HG02798 (cell line): ENCODE data around the gene SLC66A1.
A peak's percentile ranks its signal among the peaks of the same experiment; 100 is the strongest.
"Not testable (repeated sequence)": the region's sequence is repeated elsewhere in the genome, so short reads cannot be mapped to it uniquely, and the experiment has no call there.

Source experiments
- ATAC-seq: cut with Tn5 transposase; IDR thresholded peaks from one replicate; pipeline ENCODE4 v1.9.1; 2021; ENCODE audit warnings: mild to moderate bottlenecking; ENCODE audit not compliant: unreplicated experiment, poor library complexity

Gene SLC66A1

DNA sequence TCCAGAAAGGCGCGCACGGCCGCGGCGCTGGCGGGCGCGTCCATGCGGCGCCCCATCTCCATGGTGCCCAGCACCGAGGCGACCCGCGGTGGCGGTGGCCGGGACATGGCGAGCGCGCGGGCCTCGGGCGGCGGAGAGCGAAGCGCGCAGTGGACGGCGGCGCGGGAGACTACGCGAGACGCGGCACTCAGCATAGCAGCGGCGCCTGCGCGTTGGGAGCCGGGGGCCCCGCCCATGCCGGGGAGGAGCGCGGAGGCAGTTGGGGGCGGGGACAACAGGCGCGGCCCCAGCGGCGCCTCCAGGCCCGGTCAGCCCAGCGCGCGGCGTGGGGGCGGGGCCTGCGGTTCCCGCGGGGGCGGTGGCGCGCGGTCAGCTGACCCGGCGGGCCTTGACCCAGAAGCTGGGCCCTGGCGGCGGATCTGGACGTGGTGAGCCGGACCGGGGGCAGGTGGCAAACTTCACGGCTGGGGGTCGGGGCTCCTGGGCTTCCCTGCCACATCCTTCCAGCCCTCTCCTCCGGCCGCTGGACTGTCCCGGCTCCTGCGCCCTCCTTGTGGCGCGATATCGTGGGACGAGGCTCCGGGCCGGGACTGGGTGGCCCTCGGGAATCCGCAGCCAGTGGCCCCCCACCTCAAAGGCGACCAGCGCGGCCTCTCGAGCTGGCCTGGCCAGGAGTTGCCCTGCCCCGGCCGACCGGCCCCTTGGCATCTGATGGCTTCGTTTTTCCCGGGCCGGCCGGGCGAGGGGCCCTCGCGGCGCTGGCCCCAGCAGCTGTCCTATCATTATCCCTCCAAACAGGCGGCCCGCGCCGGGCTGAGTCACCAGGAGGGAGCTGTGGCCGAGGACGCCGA is at the start of gene SLC66A1, which contains the start of gene AKR7A2:
SLC66A1 (plus strand) TSS at position 396 of the 851 bp plus-strand sequence. CDS start 5,352 bp downstream, outside the sequence.
AKR7A2 (minus strand) TSS at position 214 of the 851 bp plus-strand sequence; CDS start at position 194, 20 bp downstream.
- ATAC-seq, result peak; percentile 86

DNA sequence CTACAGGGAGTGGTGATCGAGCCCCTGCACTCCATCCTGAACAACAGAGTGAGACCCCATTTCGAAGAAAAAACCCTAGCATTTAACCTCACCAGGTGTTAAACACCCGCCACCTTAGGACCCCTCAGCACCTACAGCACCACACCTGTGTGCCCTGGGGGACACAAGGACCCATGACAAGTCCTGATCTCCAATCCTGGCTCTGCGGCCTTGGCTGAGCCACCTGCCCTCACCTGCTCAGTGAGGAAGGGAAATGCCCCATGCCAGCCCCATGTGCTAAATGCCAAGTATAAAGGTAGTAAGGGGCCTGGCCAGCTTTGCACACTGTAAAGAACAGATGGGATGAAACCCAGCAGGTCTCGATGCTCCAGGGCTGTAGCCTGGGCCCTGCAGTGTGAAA is 49.4 kb upstream of the SLC66A1 start:
- no peak for ATAC-seq

GRCh38 chr1:19268445-19268844 is 43.7 kb upstream of the SLC66A1 start:
- no peak for ATAC-seq

DNA sequence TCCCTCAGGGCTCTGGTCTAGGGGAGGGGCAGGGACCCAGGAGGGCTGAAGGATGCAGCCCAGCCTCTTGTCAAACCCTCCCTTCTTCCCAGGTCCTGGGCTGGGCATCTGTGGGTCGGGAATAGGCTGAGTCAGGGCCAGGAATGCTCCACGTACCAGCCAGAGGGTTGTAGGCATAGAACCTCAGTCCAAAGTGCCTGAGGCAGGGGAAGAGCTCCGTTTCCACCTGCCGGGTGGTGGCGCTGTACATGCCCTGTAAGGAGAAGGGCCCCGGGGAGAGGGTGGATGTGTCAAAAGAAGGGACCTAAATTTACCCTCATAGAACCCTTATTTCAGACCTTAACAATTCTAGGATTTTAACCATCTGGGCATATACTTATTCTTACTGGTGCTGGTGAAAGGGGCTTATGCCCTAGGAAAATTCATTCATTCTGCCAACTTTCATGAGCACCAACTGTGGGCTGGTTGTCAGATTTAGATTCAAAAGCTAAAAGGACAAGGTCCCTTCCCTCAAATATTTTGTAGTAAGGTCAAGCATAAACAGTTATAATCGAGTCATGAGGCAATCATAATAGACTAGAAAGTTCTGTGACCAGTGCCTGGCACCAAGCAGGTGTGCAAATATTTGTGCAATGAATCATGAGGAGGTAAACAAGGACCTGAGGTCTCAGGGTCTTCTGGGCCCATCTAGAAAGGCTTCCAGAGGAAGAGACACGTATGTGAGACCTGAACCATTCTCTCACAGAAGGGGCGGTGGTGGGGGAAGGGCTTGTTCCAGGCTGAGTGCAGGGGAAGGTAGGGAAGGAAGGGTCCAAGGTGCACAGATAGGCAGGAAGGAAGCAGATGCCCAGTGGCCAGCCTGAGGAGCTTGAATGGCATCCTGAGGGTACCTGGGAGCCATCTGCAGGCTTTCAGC is 42.4 kb upstream of the SLC66A1 start:
- not testable (repeated sequence) for ATAC-seq

- ATAC-seq, result not testable (repeated sequence)
These were observed 41.8 kb upstream of the SLC66A1 start for GRCh38 chr1:19270343-19270730.

DNA sequence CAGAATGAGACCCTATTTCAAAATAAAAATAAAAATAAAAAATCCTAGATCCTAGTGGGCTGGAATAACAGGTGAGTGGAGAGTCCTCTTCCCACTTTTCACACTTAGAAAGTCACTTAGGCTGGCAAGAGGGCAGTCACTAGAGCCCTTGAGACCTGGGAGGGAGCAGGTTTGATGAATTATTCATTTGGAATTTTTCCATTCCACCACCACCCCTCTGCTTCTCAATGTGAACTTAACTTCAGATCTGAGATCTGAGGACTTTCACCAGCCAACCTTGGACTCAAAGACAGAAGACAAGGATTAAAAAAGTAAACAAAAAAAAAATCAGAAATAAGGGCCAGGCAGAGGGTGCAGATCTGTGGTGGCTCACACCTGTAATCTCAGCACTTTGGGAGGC is 40.1 kb upstream of the SLC66A1 start:
- no peak for ATAC-seq

GRCh38 chr1:19273106-19273843 is 38.9 kb upstream of the SLC66A1 start:
- ATAC-seq, result no peak

GRCh38 chr1:19273844-19274531 is 38.1 kb upstream of the SLC66A1 start:
- not testable (repeated sequence) for ATAC-seq

GRCh38 chr1:19274636-19275035 is 37.5 kb upstream of the SLC66A1 start:
- ATAC-seq, result no peak

DNA sequence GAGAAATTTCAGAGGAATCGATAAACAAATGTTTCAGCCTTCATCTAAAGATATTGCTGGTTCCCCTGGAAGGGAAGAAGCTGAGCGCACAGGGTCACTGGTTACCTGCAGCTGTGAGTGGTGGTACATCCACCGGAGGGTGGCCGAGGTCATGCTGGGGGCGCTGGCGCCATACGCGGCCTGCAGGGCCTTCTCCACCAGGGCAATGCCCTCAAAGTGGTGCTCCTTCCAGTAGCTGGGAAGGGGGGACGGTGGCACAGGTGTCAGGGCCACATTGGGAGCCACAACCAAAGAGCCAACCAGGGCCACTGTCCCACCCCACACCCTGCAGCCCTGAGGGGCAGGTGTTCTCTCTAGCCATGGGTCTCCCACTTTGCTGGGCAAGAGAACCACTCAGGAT is 28.2 kb upstream of the SLC66A1 start:
- no peak for ATAC-seq

- ATAC-seq, result no peak
These were observed 27.2 kb upstream of the SLC66A1 start for GRCh38 chr1:19284881-19285280.

DNA sequence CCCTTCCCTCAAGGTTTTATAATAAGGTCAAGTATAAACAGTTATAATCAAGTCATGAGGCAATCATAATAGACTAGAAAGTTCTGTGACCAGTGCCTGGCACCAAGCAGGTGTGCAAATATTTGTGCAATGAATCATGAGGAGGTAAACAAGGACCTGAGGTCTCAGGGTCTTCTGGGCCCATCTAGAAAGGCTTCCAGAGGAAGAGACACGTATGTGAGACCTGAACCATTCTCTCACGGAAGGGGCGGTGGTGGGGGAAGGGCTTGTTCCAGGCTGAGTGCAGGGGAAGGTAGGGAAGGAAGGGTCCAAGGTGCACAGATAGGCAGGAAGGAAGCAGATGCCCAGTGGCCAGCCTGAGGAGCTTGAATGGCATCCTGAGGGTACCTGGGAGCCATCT is 26.8 kb upstream of the SLC66A1 start:
- ATAC-seq, result not testable (repeated sequence)

DNA sequence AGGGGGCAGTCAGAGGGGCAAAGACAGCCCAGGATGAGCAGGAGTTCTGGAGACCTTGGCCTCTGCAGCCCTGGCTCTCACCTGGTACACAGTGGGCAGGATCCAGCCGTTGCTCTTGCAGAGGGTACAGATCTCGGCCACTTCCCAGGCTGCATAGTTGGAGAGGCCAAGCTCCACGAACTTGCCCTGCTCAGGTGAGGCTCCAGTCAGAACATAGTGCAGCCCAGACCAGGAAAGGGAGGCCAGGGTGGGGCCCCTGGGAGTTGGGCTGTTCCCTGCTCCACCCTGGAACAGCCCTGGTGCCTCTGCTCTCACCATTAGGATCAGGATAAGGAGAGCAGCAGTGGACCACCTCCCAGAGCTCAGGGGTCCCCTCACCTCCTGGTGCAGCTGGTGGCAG is 26.3 kb upstream of the SLC66A1 start:
- not testable (repeated sequence) for ATAC-seq

GRCh38 chr1:19287436-19288185 is 24.5 kb upstream of the SLC66A1 start:
- no peak for ATAC-seq

GRCh38 chr1:19288324-19289241 is 23.5 kb upstream of the SLC66A1 start, which contains the start of gene AKR7A3:
AKR7A3 (minus strand) TSS chr1:19288770; CDS start chr1:19288709, 61 bp downstream.
- peak; percentile 47 for ATAC-seq

- ATAC-seq, result no peak
These were observed 22.9 kb upstream of the SLC66A1 start for GRCh38 chr1:19289244-19289643.

GRCh38 chr1:19294638-19295037 is 17.5 kb upstream of the SLC66A1 start:
- no peak for ATAC-seq

DNA sequence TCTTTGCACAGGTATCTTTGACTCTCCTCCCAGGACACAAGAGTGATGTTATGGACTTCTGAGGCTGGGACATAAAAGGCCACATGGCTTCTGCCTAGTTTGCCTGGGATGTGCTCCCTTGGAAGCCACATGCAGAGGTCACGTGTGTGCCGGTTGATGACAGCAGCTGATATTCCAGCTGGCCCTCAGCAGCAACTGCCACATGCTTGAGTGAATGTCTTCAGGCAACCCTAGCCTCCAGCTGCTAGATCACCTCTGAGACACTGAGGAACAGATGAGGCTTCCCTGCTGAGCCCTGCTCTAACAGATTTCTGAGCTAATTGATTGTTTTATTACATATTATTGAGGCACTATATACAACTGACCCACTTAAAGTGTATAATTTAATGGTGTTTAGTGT is 11.9 kb upstream of the SLC66A1 start:
- no peak for ATAC-seq
